ENCODE data around the gene GSG1. TPM values are rescaled to one million over a fixed set of nuclear protein-coding genes. Genes with fewer than 3 reads are reported as not detected.

The GSG1 gene
- total RNA-seq, 2 donors from 2014 or later, result 0.31 TPM; not detected in 1

DNA sequence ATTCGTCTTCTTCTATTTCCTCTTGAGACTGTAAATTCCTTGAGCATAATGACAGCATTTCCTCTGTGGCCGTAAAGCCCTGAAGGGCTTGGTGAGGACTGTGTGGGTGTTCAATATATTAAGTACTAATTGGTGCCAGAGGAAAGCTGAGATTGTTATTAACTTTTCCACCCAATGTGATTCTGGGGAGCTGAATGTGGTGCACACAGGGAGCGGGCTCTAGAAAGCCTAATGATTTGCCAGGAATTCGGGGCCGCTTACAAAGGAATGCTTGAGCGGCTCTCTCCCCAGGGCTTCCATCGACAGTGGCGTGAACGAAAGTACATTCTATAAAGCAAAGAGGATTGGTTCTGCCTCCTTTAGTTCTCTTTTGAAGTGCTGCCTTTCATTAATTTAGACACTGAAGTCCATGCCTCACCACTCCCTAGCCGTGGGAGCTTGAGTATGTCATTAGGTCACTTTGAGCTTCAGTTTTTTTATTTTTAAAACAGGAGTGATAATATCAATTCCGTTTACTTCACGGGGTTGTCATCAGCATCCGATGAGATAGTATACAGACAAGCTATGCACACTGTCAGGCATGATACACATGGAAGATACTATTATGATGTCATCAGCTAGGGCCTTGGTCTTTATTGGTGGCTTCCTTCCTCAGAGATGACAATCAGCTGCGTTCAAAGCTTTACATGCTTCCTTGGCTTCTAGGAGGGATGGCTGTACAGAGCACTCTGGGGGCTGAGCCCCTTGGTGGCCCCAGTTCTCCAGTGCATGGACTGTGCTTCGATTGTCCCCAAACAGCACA, 11.0 kb upstream of the GSG1 start:
- H3K4me1 ChIP-seq (ENCODE audit: control insufficient read depth, insufficient read depth, low read length), result no peaks in the 10 kb centered on the region
- H3K36me3 ChIP-seq (ENCODE audit: control insufficient read depth, insufficient read depth, low read length), result no peaks in the 10 kb centered on the region
- H3K27ac ChIP-seq (ENCODE audit: low read depth, low read length), result peak overlapping the region; percentile 74
- H3K27ac Mint-ChIP-seq, result no peak overlapping the region
- H3K9ac ChIP-seq (ENCODE audit: extremely low read depth, low read length, poor library complexity, severe bottlenecking), result no peak overlapping the region
- H3K4me3 Mint-ChIP-seq, result no peak overlapping the region
- H3K9me3 ChIP-seq (ENCODE audit: control insufficient read depth, low read length), result peaks cover 5% of the 10 kb centered on the region
- TF ChIP-seq, protein P1, sequence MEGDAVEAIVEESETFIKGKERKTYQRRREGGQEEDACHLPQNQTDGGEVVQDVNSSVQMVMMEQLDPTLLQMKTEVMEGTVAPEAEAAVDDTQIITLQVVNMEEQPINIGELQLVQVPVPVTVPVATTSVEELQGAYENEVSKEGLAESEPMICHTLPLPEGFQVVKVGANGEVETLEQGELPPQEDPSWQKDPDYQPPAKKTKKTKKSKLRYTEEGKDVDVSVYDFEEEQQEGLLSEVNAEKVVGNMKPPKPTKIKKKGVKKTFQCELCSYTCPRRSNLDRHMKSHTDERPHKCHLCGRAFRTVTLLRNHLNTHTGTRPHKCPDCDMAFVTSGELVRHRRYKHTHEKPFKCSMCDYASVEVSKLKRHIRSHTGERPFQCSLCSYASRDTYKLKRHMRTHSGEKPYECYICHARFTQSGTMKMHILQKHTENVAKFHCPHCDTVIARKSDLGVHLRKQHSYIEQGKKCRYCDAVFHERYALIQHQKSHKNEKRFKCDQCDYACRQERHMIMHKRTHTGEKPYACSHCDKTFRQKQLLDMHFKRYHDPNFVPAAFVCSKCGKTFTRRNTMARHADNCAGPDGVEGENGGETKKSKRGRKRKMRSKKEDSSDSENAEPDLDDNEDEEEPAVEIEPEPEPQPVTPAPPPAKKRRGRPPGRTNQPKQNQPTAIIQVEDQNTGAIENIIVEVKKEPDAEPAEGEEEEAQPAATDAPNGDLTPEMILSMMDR (conservative IDR thresholded peaks at IDR 0.05), result no peak
- WGBS, 2 experiments (ENCODE audit: insufficient coverage in 1 of 2, insufficient read length in 1 of 2), result 66 to 80% methylated on average over 12 to 15 of the region's 15 CpGs
- peaks cover 3% of the 10 kb centered on the region for H3K9me3 Mint-ChIP-seq
- peak; percentile 77 for DNase-seq
- no peaks in the 10 kb centered on the region for H3K36me3 Mint-ChIP-seq (ENCODE audit: low read depth)
- H3K4me1 Mint-ChIP-seq, result peaks cover 2% of the 10 kb centered on the region
- no peaks in the 10 kb centered on the region for H3K27me3 ChIP-seq (ENCODE audit: control insufficient read depth, insufficient read depth, low read length, poor library complexity, severe bottlenecking)
- H3K4me3 ChIP-seq (ENCODE audit: low read length), result no peak overlapping the region
- H3K27me3 Mint-ChIP-seq (ENCODE audit: insufficient read depth), result peaks cover 6% of the 10 kb centered on the region

DNA sequence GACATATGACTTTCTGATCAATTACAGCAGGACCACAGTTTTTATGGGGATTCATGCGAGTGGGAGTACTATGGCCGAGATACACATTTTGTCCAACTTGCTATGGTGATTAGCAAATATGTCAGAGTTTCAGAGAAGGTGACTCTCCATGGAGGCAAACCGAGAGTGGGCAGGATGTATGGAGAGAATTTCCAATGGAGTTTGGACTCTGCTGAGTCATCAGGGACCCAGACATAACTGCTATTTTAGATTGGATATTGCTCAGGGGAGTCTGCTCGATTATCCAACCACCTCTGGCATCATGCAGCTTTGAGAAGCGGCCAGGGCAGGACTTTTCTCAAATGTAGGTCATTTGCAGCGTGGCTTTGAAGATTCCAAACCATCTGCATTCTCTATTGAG, 9.5 kb upstream of the GSG1 start:
- no peak for DNase-seq
- Mint-ChIP-seq H3K27me3 (ENCODE audit: insufficient read depth) (peaks cover 9% of the 10 kb centered on the region), H3K4me1 (peaks cover 2% of the 10 kb centered on the region), H3K27ac (no peak overlapping the region), H3K9me3 (peaks cover 13% of the 10 kb centered on the region), H3K4me3 (no peak overlapping the region), H3K36me3 (ENCODE audit: low read depth) (no peaks in the 10 kb centered on the region)
- Histone ChIP-seq H3K9me3 (ENCODE audit: control insufficient read depth, low read length) (peaks cover 12% of the 10 kb centered on the region), H3K36me3 (ENCODE audit: control insufficient read depth, insufficient read depth, low read length) (no peaks in the 10 kb centered on the region), H3K27me3 (ENCODE audit: control insufficient read depth, insufficient read depth, low read length, poor library complexity, severe bottlenecking) (no peaks in the 10 kb centered on the region), H3K4me1 (ENCODE audit: control insufficient read depth, insufficient read depth, low read length) (no peaks in the 10 kb centered on the region), H3K9ac (ENCODE audit: extremely low read depth, low read length, poor library complexity, severe bottlenecking) (no peak overlapping the region), H3K4me3 (ENCODE audit: low read length) (no peak overlapping the region), H3K27ac (ENCODE audit: low read depth, low read length) (no peak overlapping the region)
- 84 to 92% methylated on average over 4 to 6 of the region's 6 CpGs for WGBS, 2 experiments (ENCODE audit: insufficient coverage in 1 of 2, insufficient read length in 1 of 2)
- TF ChIP-seq, protein P1 (conservative IDR thresholded peaks at IDR 0.05), result no peak

DNA sequence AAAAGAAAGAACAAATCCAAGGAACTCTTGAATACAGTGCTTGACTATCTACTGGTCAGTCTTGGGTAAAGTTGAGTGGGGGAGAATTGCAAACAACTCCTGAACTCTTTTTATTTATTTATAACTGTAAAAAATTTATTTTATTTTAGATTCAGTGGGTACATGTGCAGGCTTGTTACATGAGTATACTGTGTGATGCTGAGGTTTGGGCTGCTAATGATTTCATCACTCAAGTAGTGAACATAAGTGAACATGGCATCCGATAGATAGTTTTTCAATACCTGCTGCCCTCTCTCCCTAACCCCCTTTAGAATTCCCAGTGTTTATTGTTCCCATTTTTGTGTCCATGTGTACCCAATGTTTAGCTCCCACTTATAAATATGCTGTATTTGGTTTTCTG, 3.2 kb upstream of the GSG1 start:
- DNase-seq, result no peak
- H3K4me3 Mint-ChIP-seq, result no peak overlapping the region
- Histone ChIP-seq H3K9ac (ENCODE audit: extremely low read depth, low read length, poor library complexity, severe bottlenecking) (no peak overlapping the region), H3K4me1 (ENCODE audit: control insufficient read depth, insufficient read depth, low read length) (peaks cover 5% of the 10 kb centered on the region), H3K27me3 (ENCODE audit: control insufficient read depth, insufficient read depth, low read length, poor library complexity, severe bottlenecking) (no peaks in the 10 kb centered on the region), H3K9me3 (ENCODE audit: control insufficient read depth, low read length) (peaks cover 8% of the 10 kb centered on the region), H3K4me3 (ENCODE audit: low read length) (no peak overlapping the region), H3K27ac (ENCODE audit: low read depth, low read length) (no peak overlapping the region), H3K36me3 (ENCODE audit: control insufficient read depth, insufficient read depth, low read length) (no peaks in the 10 kb centered on the region)
- H3K4me1 Mint-ChIP-seq, result peaks cover 8% of the 10 kb centered on the region
- no peaks in the 10 kb centered on the region for H3K36me3 Mint-ChIP-seq (ENCODE audit: low read depth)
- peaks cover 13% of the 10 kb centered on the region for H3K9me3 Mint-ChIP-seq
- H3K27me3 Mint-ChIP-seq (ENCODE audit: insufficient read depth), result peaks cover 17% of the 10 kb centered on the region
- TF ChIP-seq, protein P1 (conservative IDR thresholded peaks at IDR 0.05), result no peak
- H3K27ac Mint-ChIP-seq, result no peak overlapping the region
- 71 to 100% methylated on average over 1 of the region's 1 CpG for WGBS, 2 experiments (ENCODE audit: insufficient coverage in 1 of 2, insufficient read length in 1 of 2)

Data from endodermal cell (in vitro differentiated cells).